HCT116 (cell line): ENCODE data around the gene THUMPD3. TPM values are rescaled to one million over a fixed set of nuclear protein-coding genes. Genes with fewer than 3 reads are reported as not detected.

ENCODE experiments used
- ATAC-seq: fragments of 200-7000 bp; cut with Tn5 transposase; 2 replicates; pipeline ENCODE4 v1.9.1; 2020; ENCODE audit warnings: mild to moderate bottlenecking, moderate library complexity
- BruUV-seq: library from RNA; stranded (reverse); fragments of 400-500 nt; replicated peaks from 2 replicates; lab custom pipeline; 2021; lab: Mats Ljungman, UMichigan
- CTCF ChIA-PET: fragments of 300-600 bp; sonication (Branson Sonifier 250); formaldehyde crosslinking; loops from one replicate; lab custom pipeline; 2021; ENCODE audit warnings: antibody characterized with exemption; lab: Charles Lee
- POLR2A ChIA-PET: fragments of 300-600, 350-600 bp; sonication (Branson Sonifier 250); formaldehyde crosslinking; loops from one replicate; lab custom pipeline; 2021; ENCODE audit warnings: antibody characterized with exemption; lab: Charles Lee
- RAD21 ChIA-PET, 2 experiments: fragments of 300-600 bp; sonication (Branson Sonifier 250); formaldehyde crosslinking; loops; one replicate each; lab custom pipeline; 2023; ENCODE audit warnings: low total read pairs in 2 of 2; ENCODE audit not compliant: uncharacterized antibody in 2 of 2, unreplicated experiment in 2 of 2, low non-redundant PET in 1 of 2; lab: Charles Lee
- DNase-seq: peaks from one replicate; pipeline ENCODE4 v3.0.0-alpha.2; 2010; ENCODE audit warnings: low read depth, low spot score
- H2AFZ ChIP-seq: fragments of 200-600 bp; shearing (Covaris generic), sonication (generic); 2 replicates; pipeline ENCODE4 v1.6.1; 2017; ENCODE audit warnings: low read depth, mixed run types, mixed read lengths, antibody characterized with exemption, low read length; ENCODE audit not compliant: poor library complexity, severe bottlenecking
- H3K27ac ChIP-seq: 2 replicates; pipeline ENCODE4 v1.5.1; 2012; ENCODE audit warnings: low read depth, low read length
- H3K27me3 ChIP-seq: fragments of 200-600 bp; sonication (generic); 2 replicates; pipeline ENCODE4 v1.6.1; 2016; ENCODE audit warnings: mixed run types, low read length, mixed read lengths; ENCODE audit not compliant: insufficient read depth
- H3K36me3 ChIP-seq, 2 experiments: fragments of 200-500 bp in 1 of 2; fragments of 200-600 bp in 1 of 2; sonication (Bioruptor generic) in 1 of 2; sonication (generic) in 1 of 2; 2 replicates each; pipeline versions ENCODE4 v1.5.1 to v1.6.1; 2014 to 2016; ENCODE audit warnings: low read length in 2 of 2, inconsistent platforms in 1 of 2, mixed read lengths in 1 of 2, mixed run types in 1 of 2; ENCODE audit not compliant: insufficient read depth in 2 of 2, control insufficient read depth in 1 of 2
- H3K4me1 ChIP-seq, 2 experiments: fragments of 200-600 bp in 1 of 2; sonication (generic) in 1 of 2; 2 replicates each; pipeline versions ENCODE4 v1.5.1 to v1.6.1; 2012 to 2017; ENCODE audit warnings: low read length in 2 of 2, inconsistent platforms in 1 of 2, mild to moderate bottlenecking in 1 of 2, mixed read lengths in 1 of 2, mixed run types in 1 of 2, moderate library complexity in 1 of 2; ENCODE audit not compliant: insufficient read depth in 2 of 2, control insufficient read depth in 1 of 2
- H3K4me2 ChIP-seq: fragments of 200-600 bp; sonication (generic); 2 replicates; pipeline ENCODE4 v1.6.1; 2017; ENCODE audit warnings: mixed run types, low read length, mixed read lengths
- H3K4me3 ChIP-seq, 2 experiments: fragments of 200-600 bp in 1 of 2; sonication (generic) in 1 of 2; replicated peaks in 1 of 2; 2 replicates each; pipeline ENCODE4 v1.5.1; 2011 to 2016; ENCODE audit warnings: low read length in 2 of 2, control low read depth in 1 of 2, low read depth in 1 of 2, mild to moderate bottlenecking in 1 of 2, mixed read lengths in 1 of 2, mixed run types in 1 of 2
- H3K79me2 ChIP-seq: fragments of 200-600 bp; sonication (generic); 2 replicates; pipeline ENCODE4 v1.6.1; 2017; ENCODE audit warnings: mild to moderate bottlenecking, mixed run types, low read length, moderate library complexity, mixed read lengths; ENCODE audit not compliant: insufficient read depth
- H3K9ac ChIP-seq: fragments of 200-600 bp; sonication (generic); 2 replicates; pipeline ENCODE4 v1.6.1; 2016; ENCODE audit warnings: low read length, mixed read lengths
- H3K9me2 ChIP-seq: fragments of 200-600 bp; sonication (generic), shearing (Covaris generic); 2 replicates; pipeline ENCODE4 v1.6.1; 2017; ENCODE audit warnings: mixed run types, mild to moderate bottlenecking, moderate library complexity; ENCODE audit not compliant: insufficient read depth
- H3K9me3 ChIP-seq, 2 experiments: fragments of 200-500 bp in 1 of 2; fragments of 200-600 bp in 1 of 2; sonication (Bioruptor generic) in 1 of 2; sonication (generic) in 1 of 2; 2 replicates each; pipeline ENCODE4 v1.6.1; 2014 to 2017; ENCODE audit warnings: low read length in 2 of 2, mixed read lengths in 2 of 2, inconsistent platforms in 1 of 2, low read depth in 1 of 2, mild to moderate bottlenecking in 1 of 2, mixed run types in 1 of 2, moderate library complexity in 1 of 2; ENCODE audit not compliant: control insufficient read depth in 1 of 2, insufficient read depth in 1 of 2
- H4K20me1 ChIP-seq: fragments of 200-600 bp; sonication (generic), shearing (Covaris generic); 2 replicates; pipeline ENCODE4 v1.6.1; 2017; ENCODE audit warnings: mixed run types, mild to moderate bottlenecking, moderate library complexity; ENCODE audit not compliant: insufficient read depth
- CBX3 ChIP-seq: IDR thresholded peaks from 2 replicates; pipeline ENCODE4 v1.6.1; 2012; ENCODE audit warnings: low read depth
- EGR1 ChIP-seq: IDR thresholded peaks from 2 replicates; pipeline ENCODE4 v1.6.1; 2012; ENCODE audit warnings: low read depth
- ELF1 ChIP-seq: IDR thresholded peaks from 2 replicates; pipeline ENCODE4 v1.6.1; 2012; ENCODE audit warnings: low read depth, borderline replicate concordance
- EZH2 ChIP-seq: fragments of 200-600 bp; sonication (generic); IDR thresholded peaks from 2 replicates; pipeline ENCODE4 v1.6.1; 2017; ENCODE audit warnings: antibody characterized with exemption, mixed run types
- JUND ChIP-seq: IDR thresholded peaks from 2 replicates; pipeline ENCODE4 v1.6.1; 2012
- POLR2A ChIP-seq: IDR thresholded peaks from 2 replicates; pipeline ENCODE4 v1.7.0; 2011; ENCODE audit warnings: borderline replicate concordance; ENCODE audit not compliant: insufficient read depth, insufficient read length; ENCODE audit errors: extremely low read depth
- POLR2AphosphoS5 ChIP-seq: IDR thresholded peaks from 2 replicates; pipeline ENCODE4 v1.6.1; 2011; ENCODE audit warnings: mild to moderate bottlenecking, low read depth, low read length, moderate library complexity
- RAD21 ChIP-seq: IDR thresholded peaks from 2 replicates; pipeline ENCODE4 v1.6.1; 2012; ENCODE audit warnings: low read depth, mild to moderate bottlenecking
- SIN3A ChIP-seq: IDR thresholded peaks from 2 replicates; pipeline ENCODE4 v1.6.1; 2012; ENCODE audit warnings: low read depth
- SP1 ChIP-seq: IDR thresholded peaks from 2 replicates; pipeline ENCODE4 v1.6.1; 2012; ENCODE audit warnings: low read depth
- ZBTB33 ChIP-seq: IDR thresholded peaks from 2 replicates; pipeline ENCODE4 v1.6.1; 2011; ENCODE audit warnings: mild to moderate bottlenecking, low read length, moderate library complexity; ENCODE audit not compliant: insufficient replicate concordance; ENCODE audit errors: extremely low read depth
- ZFX ChIP-seq: fragments of 450-650 bp; IDR thresholded peaks from 2 replicates; pipeline ENCODE4 v1.6.1; 2017
- ZNF274 ChIP-seq: fragments of 200-500 bp; sonication (Bioruptor generic); IDR thresholded peaks from 2 replicates; pipeline ENCODE4 v1.6.1; 2014; ENCODE audit warnings: mild to moderate bottlenecking, low read depth, low read length, inconsistent platforms
- intact Hi-C: fragments of 100-400 bp; cut with micrococcal nuclease; formaldehyde crosslinking; loops from 2 replicates; pipeline ENCODE4 v1.10.0; 2022
- total RNA-seq: library from RNA; stranded (reverse); gene quantifications from one replicate; pipeline ENCODE4 v1.2.1, GENCODE V29; 2021; ENCODE audit not compliant: unreplicated experiment
- TF ChIP-seq, protein P1 (sequence below): IDR thresholded peaks from 2 replicates; pipeline ENCODE4 v1.6.1; 2012

The THUMPD3 gene
- total RNA-seq, 1 experiment from 2014 or later = 79.5 TPM

DNA sequence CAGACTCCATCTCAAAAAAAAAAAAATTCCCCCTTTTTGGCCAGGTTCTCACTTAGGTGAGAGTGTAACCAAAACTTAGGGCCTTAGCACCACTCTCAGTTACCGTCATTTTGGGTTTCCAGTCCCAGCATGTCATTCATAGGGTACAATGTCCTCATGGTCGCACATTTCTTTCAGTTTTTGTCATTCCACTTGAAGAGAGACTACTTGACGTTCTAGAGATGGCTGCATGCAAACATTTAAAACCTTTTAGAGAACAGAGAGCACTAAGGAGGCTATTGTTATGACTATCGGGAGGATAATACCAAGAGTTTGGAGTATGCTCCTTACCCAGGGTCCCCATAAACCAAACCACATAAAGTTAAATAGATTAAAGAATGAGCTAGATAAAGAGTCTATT is 37.9 kb upstream of the THUMPD3 start:
- no peak for ATAC-seq
- Histone ChIP-seq H4K20me1 (no peaks in the 10 kb centered on the region), H3K4me2 (no peak overlapping the region), H3K27ac (no peak overlapping the region), H3K27me3 (no peaks in the 10 kb centered on the region), H3K4me1 (no peaks in the 10 kb centered on the region), H3K36me3 (no peaks in the 10 kb centered on the region; a peak in 1 of 4 replicates), H3K4me3 (no peak overlapping the region), H3K9me3 (peaks cover 0 to 6% of the 10 kb centered on the region in 2 experiments; a peak in 2 of 4 replicates), H3K9me2 (no peaks in the 10 kb centered on the region), H2AFZ (no peak overlapping the region), H3K79me2 (no peaks in the 10 kb centered on the region), H3K9ac (no peak overlapping the region)
- no TSS peak for BruUV-seq
- intact Hi-C loops = no loop called here
- no peak for DNase-seq
- ChIA-PET POLR2A (no interaction called here), CTCF (no interaction called here), RAD21 (no interaction called here)
- no peak for TF ChIP-seq EGR1
- TF ChIP-seq ZFX = no peak
- TF ChIP-seq EZH2 = no peak
- TF ChIP-seq SP1 = no peak
- TF ChIP-seq, protein P1, sequence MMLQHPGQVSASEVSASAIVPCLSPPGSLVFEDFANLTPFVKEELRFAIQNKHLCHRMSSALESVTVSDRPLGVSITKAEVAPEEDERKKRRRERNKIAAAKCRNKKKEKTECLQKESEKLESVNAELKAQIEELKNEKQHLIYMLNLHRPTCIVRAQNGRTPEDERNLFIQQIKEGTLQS = no peak
- TF ChIP-seq ZNF274 = no peak
- no peak for TF ChIP-seq SIN3A
- TF ChIP-seq RAD21 = no peak
- no peak for TF ChIP-seq POLR2AphosphoS5
- no peak for TF ChIP-seq ELF1
- no peak for TF ChIP-seq CBX3
- TF ChIP-seq JUND = no peak
- TF ChIP-seq POLR2A = no peak
- TF ChIP-seq ZBTB33 = no peak
